B cell (primary cell): ENCODE results near the gene ACOXL. TPM values are rescaled to one million over a fixed set of nuclear protein-coding genes. Genes with fewer than 3 reads are reported as not detected.

Experiments
- polyA plus RNA-seq: library from polyadenylated mRNA; depleted of rRNA; stranded (reverse); fragments of >200 nt; gene quantifications from 2 replicates; pipeline ENCODE4 v1.2.3, GENCODE V29; 2012
- total RNA-seq, 2 donors: library from RNA; stranded (reverse); fragments of 120-200 nt in 1 of 2; gene quantifications; 1 replicate in 1 of 2; 2 replicates in 1 of 2; pipeline versions ENCODE4 v1.2.3 to v1.2.4, GENCODE V29; 2013 to 2022

Gene ACOXL
- total and polyA plus RNA-seq, 2 donors (not counting 1 experiment from before 2014, with no cell fraction given), result 0.06 TPM; not detected in 1

Other genes with a start within 250 kb of the ACOXL start
- 78.3 and 79.5 TPM in 2 replicates for gene RGPD6, start 155.4 kb upstream of the ACOXL start, total RNA-seq
- gene RGPD6, start 155.4 kb upstream of the ACOXL start, polyA plus RNA-seq, result 5.1 and 13.1 TPM in 2 replicates
- 1.6 and 2.0 TPM in 2 replicates for gene BUB1, start 54.5 kb upstream of the ACOXL start, total RNA-seq
- 0.85 and 2.6 TPM in 2 replicates for gene BUB1, start 54.5 kb upstream of the ACOXL start, polyA plus RNA-seq